GM18870 (cell line): ENCODE measurements around the gene NDRG4.

ENCODE experiments used
- ATAC-seq: cut with Tn5 transposase; IDR thresholded peaks from one replicate; pipeline ENCODE4 v1.9.1; 2021; ENCODE audit warnings: moderate library complexity; ENCODE audit not compliant: unreplicated experiment

Gene NDRG4

DNA sequence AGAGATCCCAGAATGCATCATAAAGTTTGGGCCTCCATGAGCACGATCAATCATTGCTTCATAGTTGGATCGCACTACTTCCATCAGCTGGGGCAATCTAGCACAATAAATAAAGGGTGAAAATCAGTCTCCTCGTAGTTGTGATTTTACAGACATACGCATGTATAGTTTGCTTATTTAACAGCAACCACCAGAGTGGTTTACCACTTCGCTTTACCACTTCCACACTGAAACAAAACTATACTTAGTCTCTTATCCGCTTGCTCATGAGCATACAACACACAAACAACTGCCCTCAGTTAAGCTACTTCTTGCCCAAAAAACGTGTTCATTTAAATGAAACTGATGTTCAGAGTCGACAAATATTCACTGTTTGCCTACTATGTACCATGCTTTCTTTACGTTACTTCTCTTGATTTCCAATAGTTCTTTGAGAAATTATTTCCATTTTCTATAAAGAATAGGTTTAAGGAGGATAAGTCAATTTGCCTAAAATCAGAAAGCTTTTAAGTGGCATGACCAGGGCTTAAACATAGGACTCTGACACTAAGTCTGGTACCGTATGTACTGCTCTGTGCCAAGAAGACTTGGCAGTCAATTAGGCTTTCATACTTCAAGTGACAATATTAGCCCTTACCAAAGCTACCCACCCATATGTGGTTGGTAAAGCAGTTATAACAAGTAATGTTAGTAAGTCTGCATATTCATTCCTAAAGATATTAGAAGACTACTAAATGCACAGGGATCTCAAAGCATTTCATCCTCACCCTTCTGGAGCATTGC lies 37.4 kb downstream of the NDRG4 start:
- no peak for ATAC-seq

DNA sequence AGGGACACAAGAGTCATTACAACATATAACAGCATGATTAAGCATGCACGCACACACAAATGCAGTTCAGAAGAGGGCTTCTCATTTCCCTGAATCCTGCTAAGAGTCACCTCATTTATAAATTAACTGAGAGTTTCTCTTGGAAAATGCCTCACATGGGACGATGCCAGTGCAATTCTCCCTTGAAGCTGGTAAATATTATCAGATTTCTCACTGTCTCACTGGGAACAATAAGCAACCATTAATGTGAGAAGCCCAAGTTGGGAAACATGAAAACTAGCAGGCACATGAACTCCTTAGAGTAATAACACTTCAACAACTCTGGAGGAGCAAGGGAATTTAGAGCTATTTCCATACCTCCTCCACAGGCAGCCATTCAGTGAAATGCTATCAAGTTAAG lies 41.8 kb downstream of the NDRG4 start:
- ATAC-seq, result no peak

DNA sequence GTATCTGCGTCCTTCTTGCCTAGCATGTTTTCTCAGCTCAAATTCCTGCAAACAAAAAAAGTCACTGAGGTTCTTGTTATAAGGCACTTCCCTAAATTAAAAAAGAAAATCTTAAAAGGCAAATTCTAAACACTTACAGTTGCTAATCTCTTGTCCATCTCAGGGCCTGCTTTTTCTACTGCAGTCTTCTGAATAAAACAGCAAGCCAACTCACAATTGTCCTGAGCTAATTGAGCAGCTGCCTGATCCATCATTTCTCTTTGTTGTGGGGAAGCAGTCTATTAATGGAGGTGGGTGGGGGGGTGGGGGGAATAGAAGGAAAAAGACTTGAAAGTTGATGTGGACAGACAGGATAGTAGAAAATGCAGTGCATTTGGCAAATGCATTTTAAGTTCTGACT lies 42.3 kb downstream of the NDRG4 start:
- no peak for ATAC-seq

GRCh38 chr16:58543685-58544084 lies 43.7 kb downstream of the NDRG4 start:
- ATAC-seq, result no peak

GRCh38 chr16:58548378-58548777 lies 48.4 kb downstream of the NDRG4 start:
- no peak for ATAC-seq

- no peak for ATAC-seq
These were observed 51.6 kb downstream of the NDRG4 start for GRCh38 chr16:58551496-58551895.

- no peak for ATAC-seq
These were observed 56.7 kb downstream of the NDRG4 start for GRCh38 chr16:58556678-58557077.
